PC-3 (cell line): Measurements from ENCODE around the gene MARK2. TPM values are rescaled to one million over a fixed set of nuclear protein-coding genes. Genes with fewer than 3 reads are reported as not detected.

Experiments
- ATAC-seq: fragments of 200-7000 bp; cut with Tn5 transposase; 2 replicates; pipeline ENCODE4 v1.9.1; 2020; ENCODE audit warnings: mild to moderate bottlenecking, moderate library complexity
- BruUV-seq: library from RNA; stranded (reverse); fragments of 400-500 nt; replicated peaks from 2 replicates; lab custom pipeline; 2021; lab: Mats Ljungman, UMichigan
- CTCF ChIA-PET: fragments of 300-600 bp; sonication (Branson Sonifier 250); formaldehyde crosslinking; loops from one replicate; lab custom pipeline; 2022; ENCODE audit warnings: antibody characterized with exemption; lab: Charles Lee
- POLR2A ChIA-PET: fragments of 300-600 bp; sonication (Branson Sonifier 250); formaldehyde crosslinking; loops from one replicate; lab custom pipeline; 2022; ENCODE audit warnings: antibody characterized with exemption; ENCODE audit not compliant: unreplicated experiment; lab: Charles Lee
- DNase-seq: peaks from one replicate; pipeline ENCODE4 v3.0.0-alpha.2; 2015
- H2AFZ ChIP-seq: fragments of 300-600 bp; sonication (generic); 2 replicates; pipeline ENCODE4 v1.6.0; 2016; ENCODE audit warnings: antibody characterized with exemption, low read length
- H3F3A ChIP-seq: fragments of 300-600 bp; sonication (generic); one replicate; pipeline ENCODE4 v1.6.0; 2017; ENCODE audit warnings: antibody characterized with exemption, low read length, control low read depth, mild to moderate bottlenecking; ENCODE audit not compliant: unreplicated experiment
- H3K27ac ChIP-seq: fragments of 300-600 bp; sonication (generic); 2 replicates; pipeline ENCODE4 v1.5.1; 2016; ENCODE audit warnings: mild to moderate bottlenecking, low read length
- H3K27me3 ChIP-seq: fragments of 300-600 bp; sonication (generic); 2 replicates; pipeline ENCODE4 v1.6.1; 2016; ENCODE audit warnings: low read length, mixed read lengths
- H3K36me3 ChIP-seq: fragments of 300-600 bp; sonication (generic); 2 replicates; pipeline ENCODE4 v1.6.1; 2016; ENCODE audit warnings: low read depth, mixed run types, low read length, mixed read lengths
- H3K4me1 ChIP-seq: fragments of 300-600 bp; sonication (generic); 2 replicates; pipeline ENCODE4 v1.5.1; 2016; ENCODE audit warnings: low read length; ENCODE audit not compliant: insufficient read depth
- H3K4me2 ChIP-seq: fragments of 300-600 bp; sonication (generic); 2 replicates; pipeline ENCODE4 v1.6.0; 2016; ENCODE audit warnings: low read length
- H3K4me3 ChIP-seq: fragments of 300-600 bp; sonication (generic); 2 replicates; pipeline ENCODE4 v1.5.1; 2016; ENCODE audit warnings: mild to moderate bottlenecking, low read length, mixed read lengths
- H3K79me2 ChIP-seq: fragments of 300-600 bp; sonication (generic); 2 replicates; pipeline ENCODE4 v1.6.1; 2017; ENCODE audit warnings: low read length, mixed read lengths
- H3K9ac ChIP-seq: fragments of 300-600 bp; sonication (generic); 2 replicates; pipeline ENCODE4 v1.6.0; 2016; ENCODE audit warnings: mild to moderate bottlenecking, low read length
- H3K9me2 ChIP-seq: fragments of 300-600 bp; sonication (generic); replicated peaks from 2 replicates; pipeline ENCODE4 v1.6.1; 2016; ENCODE audit warnings: mixed run types, low read length, mixed read lengths
- H3K9me3 ChIP-seq: fragments of 300-600 bp; sonication (generic); 2 replicates; pipeline ENCODE4 v1.6.1; 2016; ENCODE audit warnings: low read length, mixed read lengths
- H4K20me1 ChIP-seq: fragments of 300-600 bp; sonication (generic); 2 replicates; pipeline ENCODE4 v1.6.1; 2016; ENCODE audit warnings: low read length, mixed read lengths
- EZH2 ChIP-seq: fragments of 300-600 bp; sonication (generic); IDR thresholded peaks from one replicate; pipeline ENCODE4 v1.6.1; 2017; ENCODE audit warnings: antibody characterized with exemption, mild to moderate bottlenecking, low read length; ENCODE audit not compliant: unreplicated experiment
- EZH2phosphoT487 ChIP-seq: fragments of 300-600 bp; sonication (generic); IDR thresholded peaks from 2 replicates; pipeline ENCODE4 v1.6.1; 2018; ENCODE audit warnings: mild to moderate bottlenecking, antibody characterized with exemption, low read length, borderline replicate concordance
- intact Hi-C: fragments of 100-400 bp; cut with micrococcal nuclease; formaldehyde crosslinking; loops from 2 replicates; pipeline ENCODE4 v1.9.0; 2023
- total RNA-seq: library from RNA; depleted of rRNA; stranded (reverse); fragments of >200 nt; gene quantifications from 2 replicates; pipeline ENCODE4 v1.2.3, GENCODE V29; 2014
- TF ChIP-seq, protein P1 (sequence below): fragments of 300-600 bp; sonication (generic); conservative IDR thresholded peaks from 2 replicates; pipeline ENCODE4 v1.5.1; 2017; ENCODE audit warnings: antibody characterized with exemption, low read depth, mild to moderate bottlenecking, low read length

Gene MARK2
- total RNA-seq, 1 experiment from 2014 or later: 60.1 TPM

GRCh38 chr11:63914896-63915691, 76.2 kb downstream of the MARK2 start:
- Histone ChIP-seq H3K27ac (no peak overlapping the region), H4K20me1 (no peaks in the 10 kb centered on the region), H3K4me2 (no peak overlapping the region), H2AFZ (no peak overlapping the region), H3K4me1 (peaks cover 15% of the 10 kb centered on the region), H3K36me3 (no peaks in the 10 kb centered on the region), H3K9me2 (no peaks in the 10 kb centered on the region), H3K4me3 (no peak overlapping the region), H3K9me3 (no peaks in the 10 kb centered on the region), H3F3A (no peaks in the 10 kb centered on the region), H3K27me3 (no peaks in the 10 kb centered on the region; the same call in 1 of the 2 replicates), H3K79me2 (no peaks in the 10 kb centered on the region), H3K9ac (no peak overlapping the region)
- no TSS peak for BruUV-seq
- intact Hi-C loops: no loop called here
- ChIA-PET POLR2A (no interaction called here), CTCF (interaction anchor here (0.8 kb wide), 1 partner anchor 31 kb away, joined by 4 read pairs; no protein-coding TSS in a partner anchor)
- TF ChIP-seq, protein P1, sequence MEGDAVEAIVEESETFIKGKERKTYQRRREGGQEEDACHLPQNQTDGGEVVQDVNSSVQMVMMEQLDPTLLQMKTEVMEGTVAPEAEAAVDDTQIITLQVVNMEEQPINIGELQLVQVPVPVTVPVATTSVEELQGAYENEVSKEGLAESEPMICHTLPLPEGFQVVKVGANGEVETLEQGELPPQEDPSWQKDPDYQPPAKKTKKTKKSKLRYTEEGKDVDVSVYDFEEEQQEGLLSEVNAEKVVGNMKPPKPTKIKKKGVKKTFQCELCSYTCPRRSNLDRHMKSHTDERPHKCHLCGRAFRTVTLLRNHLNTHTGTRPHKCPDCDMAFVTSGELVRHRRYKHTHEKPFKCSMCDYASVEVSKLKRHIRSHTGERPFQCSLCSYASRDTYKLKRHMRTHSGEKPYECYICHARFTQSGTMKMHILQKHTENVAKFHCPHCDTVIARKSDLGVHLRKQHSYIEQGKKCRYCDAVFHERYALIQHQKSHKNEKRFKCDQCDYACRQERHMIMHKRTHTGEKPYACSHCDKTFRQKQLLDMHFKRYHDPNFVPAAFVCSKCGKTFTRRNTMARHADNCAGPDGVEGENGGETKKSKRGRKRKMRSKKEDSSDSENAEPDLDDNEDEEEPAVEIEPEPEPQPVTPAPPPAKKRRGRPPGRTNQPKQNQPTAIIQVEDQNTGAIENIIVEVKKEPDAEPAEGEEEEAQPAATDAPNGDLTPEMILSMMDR: no peak
- TF ChIP-seq EZH2 (no peak), EZH2phosphoT487 (no peak)
- DNase-seq (no peak), ATAC-seq (no peak)

GRCh38 chr11:63915961-63916836, 77.3 kb downstream of the MARK2 start:
- no peaks in the 10 kb centered on the region for H3K79me2 ChIP-seq
- H3K4me1 ChIP-seq: peaks cover 15% of the 10 kb centered on the region
- no peak overlapping the region for H3K9ac ChIP-seq
- no peaks in the 10 kb centered on the region for H3K9me2 ChIP-seq
- peak overlapping the region; percentile 56 for H2AFZ ChIP-seq
- no peaks in the 10 kb centered on the region for H3K36me3 ChIP-seq
- BruUV-seq: no TSS peak
- H4K20me1 ChIP-seq: no peaks in the 10 kb centered on the region
- TF ChIP-seq, protein P1: peak; percentile 60
- TF ChIP-seq EZH2phosphoT487: no peak
- no peaks in the 10 kb centered on the region for H3K9me3 ChIP-seq
- peak; percentile 23 for DNase-seq
- ChIA-PET CTCF (interaction anchor here (1.3 to 1.4 kb wide), 2 partner anchors 18 to 78 kb away, joined by 3 to 8 read pairs; no protein-coding TSS in a partner anchor), POLR2A (no interaction called here)
- H3K4me3 ChIP-seq: peak overlapping the region; percentile 66
- no peak overlapping the region for H3K27ac ChIP-seq
- no peaks in the 10 kb centered on the region for H3F3A ChIP-seq
- peak; percentile 25 for ATAC-seq
- intact Hi-C loops: no loop called here
- peak overlapping the region; percentile 89 for H3K4me2 ChIP-seq
- no peaks in the 10 kb centered on the region; the same call in 1 of the 2 replicates for H3K27me3 ChIP-seq
